Kidney (tissue), 14 donors: ENCODE measurements around the gene CAT. TPM values are rescaled to one million over a fixed set of nuclear protein-coding genes. Genes with fewer than 3 reads are reported as not detected.

Source experiments
- DNase-seq, 5 donors: peaks; one replicate each; pipeline ENCODE4 v3.0.0-alpha.2; 2013 to 2020
- FAIRE-seq: peaks from 2 replicates; lab custom pipeline; 2012; peaks lifted over from hg19 to GRCh38; lab: Jason Lieb, UNC
- H3K27ac ChIP-seq, 2 donors: one replicate each; pipeline ENCODE4 v1.7.0; 2013; ENCODE audit warnings: low read depth in 2 of 2, low read length in 2 of 2, inconsistent platforms in 1 of 2
- H3K27me3 ChIP-seq: one replicate; pipeline ENCODE4 v1.7.1; 2013; ENCODE audit warnings: low read length, inconsistent platforms; ENCODE audit not compliant: control insufficient read depth, insufficient read depth
- H3K36me3 ChIP-seq, 3 donors: one replicate each; pipeline versions ENCODE4 v1.7.0 to v1.7.1; 2013; ENCODE audit warnings: low read length in 3 of 3, control low read depth in 1 of 3, inconsistent platforms in 1 of 3; ENCODE audit not compliant: insufficient read depth in 3 of 3, control insufficient read depth in 2 of 3
- H3K4me1 ChIP-seq, 3 donors: one replicate each; pipeline versions ENCODE4 v1.7.0 to v1.7.1; 2013; ENCODE audit warnings: low read length in 3 of 3, inconsistent platforms in 1 of 3, low read depth in 1 of 3; ENCODE audit not compliant: control insufficient read depth in 2 of 3, insufficient read depth in 2 of 3
- H3K4me3 ChIP-seq, 3 donors: one replicate each; pipeline versions ENCODE4 v1.7.0 to v1.8.1; 2013; ENCODE audit warnings: low read length in 3 of 3, control low read depth in 1 of 3, inconsistent platforms in 1 of 3
- H3K9ac ChIP-seq, 3 donors: one replicate each; pipeline versions ENCODE4 v1.7.0 to v1.7.1; 2013; ENCODE audit warnings: low read length in 3 of 3, control low read depth in 1 of 3, inconsistent platforms in 1 of 3
- H3K9me3 ChIP-seq, 3 donors: one replicate each; pipeline versions ENCODE4 v1.7.0 to v1.7.1; 2013; ENCODE audit warnings: low read length in 3 of 3, control low read depth in 1 of 3, inconsistent platforms in 1 of 3; ENCODE audit not compliant: control insufficient read depth in 2 of 3, insufficient read depth in 1 of 3
- CTCF ChIP-seq: IDR thresholded peaks from 3 replicates; pipeline ENCODE4 v1.5.1; 2012; ENCODE audit warnings: mild to moderate bottlenecking, moderate library complexity, borderline replicate concordance; ENCODE audit not compliant: insufficient read depth; ENCODE audit errors: extremely low read depth
- intact Hi-C: fragments of 100-400 bp; cut with DNase I; formaldehyde crosslinking; loops from one replicate; pipeline ENCODE4 v1.11.1; 2022
- polyA plus RNA-seq: library from polyadenylated mRNA; stranded (reverse); fragments of 350-450 nt; fragmentation: Illumina TruSeq; extraction: RNeasy Lipid Tissue Mini Kit (QIAGEN cat#74804); gene quantifications from one replicate; pipeline ENCODE4 v1.2.3, GENCODE V29; 2014; ENCODE audit warnings: low read depth, low replicate concordance; ENCODE audit not compliant: insufficient read depth
- total RNA-seq: library from RNA; stranded (reverse); fragmentation: NEBNext Ultra II Directional; extraction: Animal tissue kit (Norgen Biotek cat#: 25700); gene quantifications from one replicate; pipeline ENCODE4 v1.2.1, GENCODE V29; 2021
- donor health status: control.
- donor health status: control.
- donor health status: control.
- donor health status: control.
- donor health status: control.
- donor health status: DM: yes; HTN: yes; CAD: no.
- donor health status: Normal renal cell carcinoma (clear cell type).

CAT gene
- total and polyA plus RNA-seq, 2 donors from 2014 or later = 84.4 to 208 TPM

GRCh38 chr11:34407121-34407813, 31.5 kb upstream of the CAT start:
- intact Hi-C loops = no loop called here
- H3K9me3 ChIP-seq = no peaks in the 10 kb centered on the region
- no peak overlapping the region for H3K9ac ChIP-seq
- DNase-seq = no peak
- H3K27ac ChIP-seq = no peak overlapping the region
- H3K27me3 ChIP-seq = no peaks in the 10 kb centered on the region
- no peak for FAIRE-seq
- TF ChIP-seq CTCF = no peak
- no peaks in the 10 kb centered on the region for H3K36me3 ChIP-seq
- H3K4me3 ChIP-seq = no peak overlapping the region
- H3K4me1 ChIP-seq = no peaks in the 10 kb centered on the region

- Histone ChIP-seq H3K4me1 (no peaks in the 10 kb centered on the region), H3K27me3 (no peaks in the 10 kb centered on the region), H3K36me3 (no peaks in the 10 kb centered on the region), H3K4me3 (no peak overlapping the region), H3K27ac (no peak overlapping the region), H3K9ac (no peak overlapping the region), H3K9me3 (peaks cover 0 to 4% (median 0%) of the 10 kb centered on the region in 3 donors)
- no peak for FAIRE-seq
- no peak for TF ChIP-seq CTCF
- DNase-seq = no peak
- intact Hi-C loops = no loop called here
Measured at GRCh38 chr11:34408580-34409172, 30.1 kb upstream of the CAT start.

GRCh38 chr11:34411111-34411510, 27.6 kb upstream of the CAT start:
- Histone ChIP-seq H3K36me3 (no peaks in the 10 kb centered on the region), H3K4me3 (no peak overlapping the region), H3K4me1 (peaks cover 0 to 9% (median 0%) of the 10 kb centered on the region in 3 donors), H3K27me3 (no peaks in the 10 kb centered on the region), H3K9me3 (peaks cover 0 to 4% (median 0%) of the 10 kb centered on the region in 3 donors), H3K9ac (no peak overlapping the region), H3K27ac (no peak overlapping the region)
- no peak for DNase-seq
- no peak for TF ChIP-seq CTCF
- no peak for FAIRE-seq
- intact Hi-C loops = no loop called here
